CD14-positive monocyte (primary cell): ENCODE data around the gene HPDL. TPM values are rescaled to one million over a fixed set of nuclear protein-coding genes. Genes with fewer than 3 reads are reported as not detected.

Source experiments
- DNase-seq, 3 donors: peaks; one replicate each; pipeline ENCODE4 v3.0.0-alpha.2; 2011 to 2022
- H2AFZ ChIP-seq: 2 replicates; pipeline ENCODE4 v1.6.0; 2012; ENCODE audit warnings: mild to moderate bottlenecking, low read depth, low read length, inconsistent platforms; ENCODE audit not compliant: insufficient read depth, poor library complexity, severe bottlenecking
- H3K27ac ChIP-seq, 2 donors: 1 replicate in 1 of 2; 2 replicates in 1 of 2; pipeline ENCODE4 v1.5.1; 2012 to 2013; ENCODE audit warnings: low read length in 2 of 2, control low read depth in 1 of 2, inconsistent platforms in 1 of 2, low read depth in 1 of 2, mild to moderate bottlenecking in 1 of 2
- H3K27me3 ChIP-seq, 2 donors: one replicate each; pipeline versions ENCODE4 v1.6.0 to v1.6.1; 2011 to 2013; ENCODE audit warnings: low read length in 2 of 2; ENCODE audit not compliant: control insufficient read depth in 2 of 2, insufficient read depth in 2 of 2
- H3K36me3 ChIP-seq, 2 donors: replicated peaks in 1 of 2; 1 replicate in 1 of 2; 2 replicates in 1 of 2; pipeline versions ENCODE4 v1.5.1 to v1.6.1; 2012 to 2013; ENCODE audit warnings: low read length in 2 of 2, control low read depth in 1 of 2, inconsistent platforms in 1 of 2, mild to moderate bottlenecking in 1 of 2; ENCODE audit not compliant: insufficient read depth in 2 of 2, control insufficient read depth in 1 of 2
- H3K4me1 ChIP-seq, 2 donors: 1 replicate in 1 of 2; 2 replicates in 1 of 2; pipeline versions ENCODE4 v1.5.1 to v1.6.1; 2012 to 2013; ENCODE audit warnings: low read length in 2 of 2, control low read depth in 1 of 2, inconsistent platforms in 1 of 2, mild to moderate bottlenecking in 1 of 2, moderate library complexity in 1 of 2; ENCODE audit not compliant: insufficient read depth in 2 of 2, control insufficient read depth in 1 of 2
- H3K4me2 ChIP-seq: replicated peaks from 2 replicates; pipeline ENCODE3; 2012; ENCODE audit warnings: low read length, moderate library complexity, mild to moderate bottlenecking; ENCODE audit not compliant: poor library complexity, severe bottlenecking; ENCODE audit errors: extremely low read depth
- H3K4me3 ChIP-seq, 3 experiments: fragments of 200-600 bp in 1 of 3; sonication (generic) in 1 of 3; replicated peaks in 1 of 3; 1 replicate in 2 of 3; 2 replicates in 1 of 3; pipeline ENCODE4 v1.5.1; 2011 to 2013; ENCODE audit warnings: low read length in 3 of 3, mild to moderate bottlenecking in 3 of 3, control low read depth in 2 of 3, low read depth in 2 of 3, inconsistent platforms in 1 of 3, moderate library complexity in 1 of 3
- H3K79me2 ChIP-seq: 2 replicates; pipeline ENCODE4 v1.6.0; 2012; ENCODE audit warnings: mild to moderate bottlenecking, control low read depth, inconsistent platforms, low read length, moderate library complexity; ENCODE audit not compliant: insufficient read depth
- H3K9ac ChIP-seq: 2 replicates; pipeline ENCODE4 v1.6.0; 2017; ENCODE audit warnings: low read length, mild to moderate bottlenecking; ENCODE audit not compliant: insufficient read depth, poor library complexity, severe bottlenecking
- H3K9me3 ChIP-seq, 2 donors: replicated peaks in 1 of 2; 1 replicate in 1 of 2; 2 replicates in 1 of 2; pipeline versions ENCODE4 v1.5.1 to v1.6.1; 2012 to 2013; ENCODE audit warnings: low read length in 2 of 2, control low read depth in 1 of 2; ENCODE audit not compliant: control insufficient read depth in 1 of 2, insufficient read depth in 1 of 2
- H4K20me1 ChIP-seq: 2 replicates; pipeline ENCODE4 v1.6.0; 2012; ENCODE audit warnings: mild to moderate bottlenecking, low read length, control low read depth, moderate library complexity; ENCODE audit not compliant: insufficient read depth
- H3K27ac Mint-ChIP-seq, 7 donors: one replicate each; pipeline ENCODE4 v1.8.0; 2020; ENCODE audit warnings: mild to moderate bottlenecking in 7 of 7, mixed read lengths in 7 of 7, moderate library complexity in 6 of 7, inconsistent platforms in 2 of 7
- H3K27me3 Mint-ChIP-seq, 3 donors: one replicate each; pipeline ENCODE4 v1.8.0; 2021 to 2022; ENCODE audit warnings: low read depth in 3 of 3, mild to moderate bottlenecking in 3 of 3, mixed read lengths in 3 of 3, moderate library complexity in 3 of 3, inconsistent platforms in 1 of 3
- H3K36me3 Mint-ChIP-seq, 2 donors: one replicate each; pipeline ENCODE4 v1.8.0; 2020; ENCODE audit warnings: mixed read lengths in 2 of 2, inconsistent platforms in 1 of 2, mild to moderate bottlenecking in 1 of 2
- H3K4me1 Mint-ChIP-seq: one replicate; pipeline ENCODE4 v1.8.0; 2020; ENCODE audit warnings: mild to moderate bottlenecking, mixed read lengths
- H3K4me3 Mint-ChIP-seq, 2 donors: one replicate each; pipeline ENCODE4 v1.8.0; 2020; ENCODE audit warnings: mild to moderate bottlenecking in 2 of 2, mixed read lengths in 2 of 2, moderate library complexity in 1 of 2
- H3K9me3 Mint-ChIP-seq, 7 donors: one replicate each; pipeline ENCODE4 v1.8.0; 2020 to 2022; ENCODE audit warnings: mixed read lengths in 7 of 7, mild to moderate bottlenecking in 6 of 7, moderate library complexity in 6 of 7, inconsistent platforms in 2 of 7
- CTCF ChIP-seq: fragments of 200-600 bp; IDR thresholded peaks from one replicate; pipeline ENCODE4 v1.8.0; 2022; ENCODE audit warnings: antibody characterized with exemption, mild to moderate bottlenecking
- WGBS: methylation state at CpG from one replicate; pipeline ENCODE4 v1.1.5; 2013; ENCODE audit warnings: missing lambda C conversion rate; ENCODE audit not compliant: insufficient coverage; 5-methylcytosine and 5-hydroxymethylcytosine counted together
- intact Hi-C, 2 donors: fragments of 100-400 bp; cut with micrococcal nuclease; formaldehyde crosslinking; loops; one replicate each; pipeline versions ENCODE4 v1.15.0 to v1.15.1; 2023
- polyA plus RNA-seq, 3 donors: library from polyadenylated mRNA; depleted of rRNA in 1 of 3; unstranded in 2 of 3; stranded (reverse) in 1 of 3; fragments of 300-500 nt in 2 of 3; fragments of >200 nt in 1 of 3; fragmentation: Illumina TruSeq in 2 of 3; gene quantifications; 1 replicate in 2 of 3; 2 replicates in 1 of 3; pipeline ENCODE4 v1.2.3, GENCODE V29; 2012 to 2021

The HPDL gene
- polyA plus RNA-seq, 3 donors = 0.17 TPM; not detected in 2

DNA sequence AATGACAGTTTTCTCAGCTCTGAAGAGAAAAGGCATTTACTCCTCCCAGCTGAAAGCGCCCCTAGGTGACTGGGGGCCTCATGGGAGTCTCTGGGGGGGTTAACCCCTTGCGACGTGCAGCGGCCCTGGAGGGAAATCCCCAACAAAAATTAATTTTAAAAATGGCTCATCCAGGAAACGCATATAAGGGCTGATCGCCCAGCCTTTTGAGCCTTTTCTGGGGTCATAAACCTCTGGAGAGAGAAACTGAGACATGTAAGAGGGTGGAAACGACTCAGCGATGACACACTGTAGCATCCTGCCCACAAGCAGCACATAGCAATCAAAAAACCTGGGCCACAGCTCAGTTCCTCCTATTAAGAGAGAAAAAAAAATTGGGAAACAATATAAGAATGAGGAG is 20.4 kb upstream of the HPDL start:
- Mint-ChIP-seq H3K4me1 (peaks cover 10% of the 10 kb centered on the region), H3K27ac (no peak overlapping the region), H3K27me3 (peaks cover 0 to 5% (median 5%) of the 10 kb centered on the region in 3 donors), H3K36me3 (no peaks in the 10 kb centered on the region), H3K9me3 (peaks cover 0 to 4% (median 2%) of the 10 kb centered on the region in 7 donors), H3K4me3 (no peak overlapping the region)
- H4K20me1 ChIP-seq = no peaks in the 10 kb centered on the region
- no peak for TF ChIP-seq CTCF
- no CpG with 5 or more reads among the region's 8 CpGs for WGBS
- H2AFZ ChIP-seq = peak overlapping the region; percentile 3
- no peaks in the 10 kb centered on the region for H3K27me3 ChIP-seq
- H3K9ac ChIP-seq = no peak overlapping the region
- H3K36me3 ChIP-seq = no peaks in the 10 kb centered on the region
- H3K4me1 ChIP-seq = peaks cover 15 to 18% of the 10 kb centered on the region in 2 donors
- no peaks in the 10 kb centered on the region for H3K79me2 ChIP-seq
- no peak overlapping the region for H3K27ac ChIP-seq
- no peaks in the 10 kb centered on the region for H3K9me3 ChIP-seq
- H3K4me2 ChIP-seq = no peak overlapping the region
- intact Hi-C loops = loop anchor here in 1 of 2 donors (10.0 kb wide), 1 partner anchor 512 kb away; no protein-coding TSS in a partner anchor
- DNase-seq = no peak
- no peak overlapping the region for H3K4me3 ChIP-seq

- peaks cover 0 to 6% (median 2%) of the 10 kb centered on the region in 7 donors for H3K9me3 Mint-ChIP-seq
- Histone ChIP-seq H2AFZ (peak overlapping the region; percentile 3), H3K4me2 (no peak overlapping the region)
Measured at GRCh38 chr1:45306905-45307304, 19.8 kb upstream of the HPDL start.

More at GRCh38 chr1:45306905-45307304, 19.8 kb upstream of the HPDL start:
- Mint-ChIP-seq H3K4me1 (peaks cover 10% of the 10 kb centered on the region), H3K36me3 (no peaks in the 10 kb centered on the region), H3K27me3 (peaks cover 0 to 3% (median 1%) of the 10 kb centered on the region in 3 donors), H3K4me3 (no peak overlapping the region), H3K27ac (no peak overlapping the region)
- Histone ChIP-seq H4K20me1 (no peaks in the 10 kb centered on the region), H3K79me2 (no peaks in the 10 kb centered on the region), H3K9ac (no peak overlapping the region), H3K36me3 (no peaks in the 10 kb centered on the region), H3K9me3 (no peaks in the 10 kb centered on the region), H3K27ac (no peak overlapping the region), H3K4me1 (peaks cover 15 to 18% of the 10 kb centered on the region in 2 donors), H3K4me3 (no peak overlapping the region), H3K27me3 (no peaks in the 10 kb centered on the region)
- no peak for TF ChIP-seq CTCF
- WGBS = no CpG with 5 or more reads among the region's 3 CpGs
- no peak for DNase-seq
- intact Hi-C loops = loop anchor here in 1 of 2 donors (10.0 kb wide), 1 partner anchor 512 kb away; no protein-coding TSS in a partner anchor
